ENCODE results near the gene CFAP299. TPM values are rescaled to one million over a fixed set of nuclear protein-coding genes. Genes with fewer than 3 reads are reported as not detected.

Gene CFAP299
- total and polyA plus RNA-seq, 2 of the 13 experiments (the other 11 are each of a cell fraction or from before 2014, with no cell fraction given): not detected

- TF ChIP-seq TFDP2 (CRISPR knock-in tag; IDR thresholded peaks at IDR 0.05): peak; percentile 70
- peak; percentile 77; the same call in 1 of the 2 replicates for TF ChIP-seq KDM5B (CRISPR knock-in tag; IDR thresholded peaks at IDR 0.05; ENCODE audit: borderline replicate concordance)
- TF ChIP-seq RFX3 (CRISPR knock-in tag; IDR thresholded peaks at IDR 0.05): peak; percentile 88
- peak; percentile 40 for TF ChIP-seq ASH2L (IDR thresholded peaks at IDR 0.05; ENCODE audit: insufficient read length, low read depth, low read length)
- peak; percentile 78; the same call in 1 of the 2 replicates for TF ChIP-seq ZNF788 (CRISPR knock-in tag; IDR thresholded peaks at IDR 0.05; ENCODE audit: borderline replicate concordance)
- TF ChIP-seq EP300 (IDR thresholded peaks at IDR 0.05; ENCODE audit: low read depth in 2 of 2, low read length in 2 of 2): no peak
- no peak for TF ChIP-seq EP300 (CRISPR knock-in tag; IDR thresholded peaks at IDR 0.05; ENCODE audit: borderline replicate concordance)
- TF ChIP-seq HDAC2 (CRISPR knock-in tag; IDR thresholded peaks at IDR 0.05): 0 out of 2 replicates have a peak, but pooled peaks have one; percentile 47
- TF ChIP-seq ZNF687 (CRISPR knock-in tag; IDR thresholded peaks at IDR 0.05): peak; percentile 71
- TF ChIP-seq MTA1 (CRISPR knock-in tag; IDR thresholded peaks at IDR 0.05; ENCODE audit: borderline replicate concordance): peak; percentile 59; the same call in 1 of the 2 replicates
- peak; percentile 56; the same call in 1 of the 2 replicates for TF ChIP-seq SPEN (CRISPR knock-in tag; IDR thresholded peaks at IDR 0.05; ENCODE audit: low read depth)
- TF ChIP-seq RFX1 (IDR thresholded peaks at IDR 0.05): peak; percentile 82
- peak; percentile 48; the same call in 1 of the 2 replicates for TF ChIP-seq KDM3A (CRISPR knock-in tag; IDR thresholded peaks at IDR 0.05; ENCODE audit: low read depth)
- TF ChIP-seq PTBP1 (IDR thresholded peaks at IDR 0.05; ENCODE audit: low read depth, low read length, poor library complexity, severe bottlenecking): no peak
- peak; percentile 37; the same call in 1 of the 2 replicates for TF ChIP-seq ZGPAT (CRISPR knock-in tag; IDR thresholded peaks at IDR 0.05)
- TF ChIP-seq AHR (CRISPR knock-in tag; IDR thresholded peaks at IDR 0.05): 0 out of 2 replicates have a peak, but pooled peaks have one; percentile 25
- TF ChIP-seq MXD1 (CRISPR knock-in tag; IDR thresholded peaks at IDR 0.05): peak; percentile 56; the same call in 1 of the 2 replicates
- TF ChIP-seq SRY (CRISPR knock-in tag; IDR thresholded peaks at IDR 0.05): no peak
- TF ChIP-seq ZNF224 (CRISPR knock-in tag; IDR thresholded peaks at IDR 0.05): no peak
- TF ChIP-seq NFYB (CRISPR knock-in tag; IDR thresholded peaks at IDR 0.05): peak; percentile 73
- TF ChIP-seq MXD4 (CRISPR knock-in tag; IDR thresholded peaks at IDR 0.05): peak; percentile 73; the same call in 1 of the 2 replicates
- TF ChIP-seq ZNF781 (CRISPR knock-in tag; IDR thresholded peaks at IDR 0.05; ENCODE audit: borderline replicate concordance, not compliant biosample characterization): peak; percentile 63
These were observed at the start of gene CFAP299 (continued) for GRCh38 chr4:80335554-80336358.

Measured in HepG2 (cell line).